GF-D8 (cell line): ENCODE results near the gene GK.
A peak's percentile ranks its signal among the peaks of the same experiment; 100 is the strongest.
"Not testable (repeated sequence)": the region's sequence is repeated elsewhere in the genome, so short reads cannot be mapped to it uniquely, and the experiment has no call there.

Experiments used
- DNase-seq: peaks from one replicate; lab custom pipeline; 2025; lab: John Stamatoyannopoulos, UW

Gene GK

DNA sequence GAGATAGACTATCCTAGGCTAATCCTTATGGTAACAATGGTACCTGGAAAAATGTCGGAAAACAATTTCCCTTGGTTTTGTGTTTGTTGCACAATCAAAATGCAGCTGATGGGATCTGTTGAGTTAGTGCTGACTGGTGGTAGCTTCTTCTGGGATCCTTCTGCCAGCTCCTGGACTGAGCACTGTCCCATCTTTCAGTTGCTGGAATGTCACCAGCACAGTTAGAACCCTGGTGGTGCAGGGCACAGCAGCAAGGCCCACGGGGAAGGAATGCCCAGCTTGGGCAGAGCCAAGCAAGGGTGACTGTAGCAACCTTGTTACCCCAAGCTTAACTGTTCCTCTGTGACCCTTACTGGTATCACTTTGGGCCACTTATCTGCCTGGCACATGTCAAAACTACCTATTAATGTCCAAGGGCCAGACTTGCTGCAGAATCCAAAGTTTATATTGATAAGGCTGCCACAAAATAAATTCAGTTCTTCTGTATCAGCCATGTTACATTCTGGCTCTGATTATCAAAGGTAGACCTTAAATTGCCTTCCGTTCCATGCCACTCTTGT is 53.1 kb downstream of the GK start:
- DNase-seq = no peak

DNA sequence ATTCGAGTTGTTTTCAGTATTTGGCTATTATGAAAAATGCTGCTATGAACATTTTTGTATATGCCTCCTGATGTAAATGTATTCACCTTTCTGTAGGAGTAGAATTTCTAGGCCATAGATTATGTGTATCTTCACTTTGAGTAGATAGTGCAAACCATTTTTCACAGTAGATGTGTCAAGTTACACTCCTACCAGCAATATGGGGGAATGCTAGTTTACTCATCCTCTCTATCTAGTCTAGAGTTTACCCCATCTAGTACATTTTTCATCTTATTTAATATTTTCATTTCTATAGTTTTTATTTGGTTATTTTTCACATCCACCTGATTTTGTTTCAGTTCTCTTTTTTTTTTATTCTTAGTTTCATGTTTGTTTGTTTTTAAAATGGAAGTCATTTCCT is 59.0 kb downstream of the GK start:
- DNase-seq = no peak

DNA sequence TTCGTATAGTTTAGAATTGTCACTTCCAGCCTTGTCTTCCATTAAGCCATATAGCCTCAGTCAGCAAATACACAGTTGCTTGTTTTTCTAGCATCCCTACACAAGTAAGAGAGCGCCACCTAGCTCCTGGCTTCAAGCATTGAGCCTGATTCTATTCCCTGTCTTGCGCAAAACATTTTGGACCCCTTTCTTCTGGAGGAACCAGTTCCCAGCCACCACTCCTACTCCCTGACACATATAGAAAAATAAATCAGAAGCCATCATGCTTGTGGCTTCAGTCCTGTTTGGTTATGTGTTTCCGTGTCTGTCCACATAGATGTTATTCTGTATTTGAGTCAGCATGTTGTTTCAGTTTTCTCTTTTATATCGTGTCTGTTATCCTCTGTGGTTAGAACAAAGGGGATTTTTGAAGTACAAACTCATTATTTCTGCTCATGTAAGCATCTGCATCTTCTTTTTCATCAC is 59.9 kb downstream of the GK start:
- no peak for DNase-seq

DNA sequence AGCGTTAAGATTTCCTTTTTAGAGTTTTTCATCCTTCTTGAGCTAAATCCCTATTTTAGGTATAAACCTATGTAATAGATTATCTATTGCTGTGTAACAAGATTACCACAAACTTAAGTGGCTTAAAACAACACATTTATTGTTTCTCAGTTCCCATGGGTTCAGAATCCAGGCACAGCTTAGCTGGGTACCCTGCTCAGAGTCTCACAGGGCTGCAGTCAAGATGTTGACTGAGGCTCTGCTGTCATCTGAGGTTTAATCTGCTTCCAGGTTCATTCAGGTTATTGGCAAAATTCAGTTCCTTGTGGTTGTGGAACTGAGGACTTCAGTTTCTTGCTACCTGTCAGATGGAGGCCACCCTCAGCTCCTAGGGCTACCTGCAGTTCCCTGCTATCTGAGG is 60.9 kb downstream of the GK start:
- no peak for DNase-seq

DNA sequence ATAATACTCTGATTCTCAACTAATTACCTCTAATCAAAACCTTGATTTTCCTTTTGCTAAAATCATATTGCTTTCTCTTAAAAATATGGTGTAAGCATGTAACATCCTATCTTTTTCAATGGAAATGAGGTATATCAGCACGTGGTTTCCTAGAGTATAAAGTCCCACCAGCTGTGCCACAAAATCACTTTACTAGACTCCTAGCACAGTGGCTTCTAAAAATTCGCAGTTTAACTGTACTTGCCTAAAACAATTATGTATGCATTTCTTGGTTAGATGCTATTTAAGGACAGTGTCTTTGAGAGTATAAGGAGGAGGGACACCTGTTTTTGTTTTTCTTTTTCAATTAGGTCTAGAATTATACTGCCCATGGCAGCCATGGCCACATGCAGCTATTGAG is 62.8 kb downstream of the GK start:
- DNase-seq = no peak

DNA sequence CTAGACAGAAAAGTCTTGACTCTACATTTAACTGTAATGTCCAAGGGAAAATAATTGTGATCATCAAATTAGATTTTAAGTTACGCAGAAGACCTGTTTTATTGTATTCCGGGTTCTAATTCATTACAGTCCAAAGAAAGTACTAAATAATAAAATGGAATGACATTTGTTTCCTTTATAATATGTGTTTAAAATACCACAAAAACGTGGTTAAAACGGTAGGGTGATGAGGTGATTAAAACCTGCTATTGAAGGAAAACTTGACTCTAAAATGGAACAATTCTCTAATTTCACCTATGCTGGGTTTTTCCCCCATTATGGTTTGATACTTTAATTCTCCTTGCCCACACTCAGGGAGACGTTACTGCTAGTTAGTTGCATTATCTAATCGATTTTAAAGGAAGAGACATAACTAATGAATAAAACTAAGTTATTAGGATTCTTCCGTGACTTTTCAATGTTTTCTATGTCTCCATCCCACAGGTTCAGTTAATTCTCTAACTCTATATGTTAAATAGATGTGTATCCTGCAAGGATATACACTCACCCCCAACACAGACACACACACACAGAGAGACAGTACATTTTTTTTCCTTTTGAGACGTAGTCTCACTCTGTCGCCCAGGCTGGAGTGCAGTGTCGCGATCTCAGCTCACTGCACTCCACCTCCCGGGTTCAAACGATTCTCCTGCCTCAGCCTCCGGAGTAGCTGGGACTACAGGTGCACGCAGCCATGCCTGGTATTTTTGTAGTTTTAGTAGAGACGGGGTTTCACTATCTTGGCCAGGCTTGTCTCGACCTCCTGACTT is 80.8 kb downstream of the GK start:
- no peak for DNase-seq

DNA sequence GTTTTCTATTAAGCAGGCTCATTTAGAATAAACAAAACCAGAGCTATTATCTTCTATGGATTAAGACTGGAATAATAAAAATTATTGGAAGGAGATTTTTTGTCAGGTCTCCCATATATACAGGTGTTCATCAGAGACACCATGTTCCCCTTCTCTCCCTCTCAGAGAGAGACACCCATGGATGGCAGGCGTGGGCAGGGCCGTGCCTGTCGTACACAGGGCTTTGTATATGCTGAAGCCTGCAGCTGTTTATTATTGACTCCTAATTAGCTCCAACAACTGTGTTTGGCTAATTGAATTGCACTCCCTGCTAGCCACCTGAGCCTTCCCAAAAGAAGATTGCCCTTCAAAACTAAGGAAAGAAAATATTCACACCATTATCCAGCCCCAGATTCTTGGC is 81.6 kb downstream of the GK start:
- DNase-seq = no peak

DNA sequence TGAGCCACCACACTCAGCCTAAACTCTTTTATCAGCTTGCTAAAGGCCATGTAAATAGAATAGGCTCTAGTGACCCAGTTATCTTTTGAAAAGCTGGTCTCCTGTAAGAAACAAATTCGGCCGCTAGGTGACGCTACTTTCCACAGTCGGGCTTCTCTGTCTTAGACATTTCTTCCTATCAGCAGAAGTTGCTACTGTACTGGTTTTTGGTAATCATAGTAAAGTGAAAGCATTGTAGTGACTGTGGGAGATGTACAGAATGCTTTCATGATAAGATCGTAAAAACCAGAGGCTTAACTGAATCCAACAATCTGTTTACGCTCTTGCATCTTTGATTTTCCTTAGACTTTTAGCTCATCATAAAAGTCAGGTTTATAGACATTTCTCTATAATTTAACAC is 82.6 kb downstream of the GK start:
- peak; percentile 1 for DNase-seq

DNA sequence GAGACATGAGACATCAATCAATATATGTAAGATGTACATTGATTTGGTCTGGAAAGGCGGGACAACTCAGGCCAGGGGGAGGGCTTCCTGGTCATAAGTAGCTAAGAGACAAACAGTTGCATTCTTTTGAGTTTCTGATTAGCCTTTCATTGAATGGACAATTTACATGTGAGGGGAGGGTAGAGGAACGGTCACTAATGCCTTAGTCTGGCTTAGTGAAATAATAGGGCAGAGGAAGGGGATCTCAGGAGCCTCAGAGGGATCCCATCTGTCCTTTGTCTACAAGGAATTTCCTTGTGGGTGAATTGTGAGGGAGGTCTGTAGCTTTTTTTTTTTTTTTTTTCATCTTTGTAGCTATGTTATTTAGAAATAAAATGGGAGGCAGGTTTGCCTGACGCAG is 88.3 kb downstream of the GK start:
- DNase-seq = no peak

DNA sequence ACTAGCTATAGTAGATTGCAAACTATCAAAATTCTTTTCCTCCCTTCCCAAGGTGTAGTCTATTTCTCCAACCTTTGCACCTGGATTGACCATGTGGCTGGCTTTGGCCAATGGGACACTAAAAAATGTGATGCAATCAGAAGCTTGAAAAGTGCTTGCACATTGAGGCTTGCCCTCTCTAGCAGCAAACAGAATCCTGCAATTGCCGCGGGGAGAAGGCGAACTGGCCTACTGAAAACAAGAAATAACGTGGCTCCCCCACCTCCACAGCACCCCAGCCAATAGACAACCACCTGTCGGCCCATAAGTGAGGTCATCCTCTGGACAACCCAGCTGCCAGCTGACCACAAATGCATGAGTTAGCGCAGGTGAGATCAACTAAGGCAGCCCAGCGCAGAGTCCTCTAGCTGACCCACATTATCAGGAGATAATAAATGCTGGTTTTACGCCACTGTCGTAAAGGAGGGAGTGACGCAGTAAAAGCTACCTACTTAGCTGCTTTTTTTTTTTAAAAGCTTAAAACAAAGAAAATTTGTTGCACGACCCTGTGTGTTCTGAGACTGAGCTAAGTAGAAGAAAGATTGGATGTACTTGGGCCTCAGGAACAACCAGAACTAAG is 95.2 kb downstream of the GK start:
- DNase-seq = no peak

DNA sequence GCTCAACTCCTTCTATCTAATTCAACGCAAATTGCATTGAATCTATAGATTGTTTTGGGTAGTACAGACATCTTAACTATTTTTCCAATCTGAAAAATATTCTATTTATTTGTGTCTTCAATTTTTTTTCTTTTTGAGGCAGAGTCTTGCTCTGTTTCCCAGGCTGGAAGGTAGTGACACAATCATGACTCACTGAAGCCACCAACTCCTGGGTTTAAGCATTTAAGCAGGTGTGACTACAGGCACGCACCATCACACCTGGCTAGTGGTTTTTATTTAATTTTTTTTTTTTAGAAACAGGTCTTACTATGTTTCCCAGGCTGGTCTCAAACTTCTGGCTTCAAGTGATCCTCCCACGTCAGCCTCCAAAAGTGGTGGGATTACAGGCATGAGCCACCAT is 98.3 kb downstream of the GK start:
- no peak for DNase-seq

DNA sequence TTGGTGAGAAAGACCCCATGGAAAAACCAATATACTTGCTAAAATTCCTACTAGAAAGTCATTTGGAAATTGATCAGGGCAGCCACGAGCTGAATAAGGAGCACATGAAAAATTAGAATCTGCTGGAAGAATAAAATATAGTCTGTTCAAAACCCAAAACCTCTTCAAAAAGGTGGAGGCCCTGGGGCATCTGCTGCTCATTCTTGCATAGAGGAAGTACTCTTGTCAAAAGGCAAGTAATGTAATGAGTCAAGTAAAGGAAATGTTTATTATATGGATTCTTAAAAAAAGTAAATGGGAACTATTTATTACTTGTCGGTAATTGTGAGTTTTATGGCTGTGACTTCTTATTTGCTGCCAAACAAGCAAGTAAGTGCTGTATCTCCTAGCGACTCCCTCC is 109.5 kb downstream of the GK start:
- no peak for DNase-seq

DNA sequence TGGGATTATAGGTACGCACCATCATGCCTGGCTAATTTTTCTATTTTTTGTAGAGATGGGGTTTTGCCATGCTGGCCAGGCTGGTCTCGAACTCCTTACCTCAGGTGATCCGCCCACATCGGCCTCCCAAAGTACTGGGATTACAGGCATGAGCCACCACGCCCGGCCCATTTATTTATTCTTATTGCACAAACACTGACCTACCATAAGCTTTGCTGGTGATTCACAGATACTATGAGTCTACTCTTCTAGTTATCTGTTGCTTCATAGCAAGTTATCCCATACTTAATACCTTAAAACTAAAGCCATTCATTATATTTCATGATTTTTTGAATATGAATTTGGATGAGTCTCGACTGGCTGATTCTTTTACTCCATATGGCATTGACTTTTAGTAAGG is 120.5 kb downstream of the GK start:
- not testable (repeated sequence) for DNase-seq

DNA sequence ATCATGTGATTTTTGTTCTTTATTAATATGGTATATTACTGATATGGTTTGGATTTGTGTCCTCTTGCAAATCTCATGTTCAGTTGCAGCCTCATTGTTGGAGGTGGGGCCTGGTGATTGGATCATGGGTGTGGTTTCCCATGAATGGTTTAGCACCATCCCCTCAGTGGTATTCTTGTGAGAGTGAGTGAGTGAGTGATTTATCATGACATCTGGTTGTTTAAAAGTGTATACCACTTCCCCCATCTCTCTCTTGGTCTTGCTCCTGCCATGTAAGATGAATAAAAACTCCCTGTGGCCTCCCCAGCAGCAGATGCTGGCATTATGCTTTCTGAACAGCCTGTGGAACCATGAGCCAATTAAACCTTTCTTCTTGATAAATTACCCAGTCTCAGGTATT is 124.4 kb downstream of the GK start:
- DNase-seq = no peak

DNA sequence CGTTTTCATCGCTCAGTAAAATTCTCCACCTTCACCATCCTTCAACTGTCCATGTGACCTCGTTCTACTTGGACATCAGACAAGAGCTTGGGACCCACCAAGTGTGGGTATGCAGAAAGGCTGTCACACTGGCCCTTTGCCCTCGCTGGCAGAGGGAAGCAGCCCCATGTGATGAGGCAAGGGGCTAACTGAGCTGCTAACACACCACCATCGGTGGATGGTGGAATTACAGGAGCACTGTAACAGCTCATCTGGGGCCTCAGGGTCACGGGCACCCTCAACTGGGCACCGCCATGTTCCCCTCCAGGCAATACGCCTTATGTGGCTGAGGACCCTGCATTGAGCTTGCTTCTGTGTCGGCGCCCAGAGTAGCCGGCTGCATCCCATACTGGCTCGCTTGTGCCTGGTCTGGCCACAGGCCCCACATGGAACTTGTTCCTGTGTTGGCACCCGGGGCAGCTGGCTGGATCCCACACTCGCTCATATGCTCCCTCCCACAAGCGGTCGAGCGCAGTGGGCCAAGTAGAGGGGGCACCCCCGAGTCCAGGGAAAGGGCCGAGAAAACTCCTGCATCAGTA is 126.3 kb downstream of the GK start:
- DNase-seq = no peak
